ENCODE measurements around the gene CCDC152.

CCDC152 gene

GRCh38 chr5:42784132-42784531 is 27.5 kb downstream of the CCDC152 start:
- no peak for DNase-seq

GRCh38 chr5:42785756-42786155 is 29.1 kb downstream of the CCDC152 start:
- DNase-seq: no peak

DNA sequence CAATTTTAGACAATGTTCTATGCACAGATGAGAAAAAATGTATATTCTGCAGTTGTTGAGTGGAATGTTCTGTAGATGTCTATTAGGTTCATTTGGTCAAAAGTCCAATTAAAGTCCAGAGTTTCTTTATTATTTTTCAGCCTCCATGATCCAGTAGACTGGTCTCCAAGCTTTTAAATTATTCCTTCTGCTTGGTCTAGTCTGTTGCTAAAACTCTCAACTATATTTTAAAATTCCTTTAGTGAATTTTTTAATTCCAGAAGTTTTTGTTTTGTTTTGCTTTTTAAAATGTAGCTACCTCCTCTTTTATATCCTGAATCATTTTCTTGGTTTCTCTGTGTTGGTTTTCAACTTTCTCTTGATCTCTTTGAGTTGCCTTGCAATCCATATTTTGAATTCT is 30.5 kb downstream of the CCDC152 start:
- DNase-seq: no peak

GRCh38 chr5:42787845-42788244 is 31.2 kb downstream of the CCDC152 start:
- DNase-seq: no peak

DNA sequence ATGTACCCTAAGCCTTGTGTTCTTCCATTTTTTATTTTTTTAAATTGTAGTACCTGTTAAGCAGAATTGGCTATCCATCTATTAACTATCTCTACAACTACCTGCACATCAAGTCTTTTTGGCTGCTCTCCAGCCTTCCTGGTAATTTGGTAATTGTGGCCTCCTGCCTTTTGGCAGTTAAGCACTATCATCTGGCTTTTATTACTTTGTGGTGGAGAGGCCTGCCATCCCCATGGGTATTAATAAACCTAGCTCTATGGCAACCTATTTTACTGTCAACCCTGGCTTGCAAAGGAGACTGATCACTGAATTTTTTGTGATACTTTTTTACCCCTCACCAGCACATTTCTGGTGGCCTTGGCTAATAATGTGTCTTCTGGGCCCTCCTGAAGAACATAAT is 34.5 kb downstream of the CCDC152 start:
- no peak for DNase-seq

GRCh38 chr5:42798284-42799240 is 41.9 kb downstream of the CCDC152 start:
- no peak for DNase-seq

DNA sequence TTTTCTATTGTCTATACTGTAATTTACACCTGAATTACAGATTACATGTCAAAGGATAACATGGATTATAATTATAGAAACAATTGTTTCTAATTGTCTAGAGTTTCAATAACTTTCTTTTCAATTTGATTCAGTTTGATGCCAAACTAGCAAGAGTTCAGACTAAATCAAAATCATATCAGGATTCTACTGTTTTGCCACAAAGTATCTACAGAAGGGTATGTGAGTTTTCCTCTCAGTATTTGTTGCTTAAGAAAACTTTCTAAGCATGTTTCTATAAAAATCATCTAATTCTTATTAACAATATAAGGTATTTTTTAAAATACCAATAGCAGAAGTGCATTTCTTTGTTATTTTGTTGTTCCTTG is 42.6 kb downstream of the CCDC152 start:
- no peak for DNase-seq

DNA sequence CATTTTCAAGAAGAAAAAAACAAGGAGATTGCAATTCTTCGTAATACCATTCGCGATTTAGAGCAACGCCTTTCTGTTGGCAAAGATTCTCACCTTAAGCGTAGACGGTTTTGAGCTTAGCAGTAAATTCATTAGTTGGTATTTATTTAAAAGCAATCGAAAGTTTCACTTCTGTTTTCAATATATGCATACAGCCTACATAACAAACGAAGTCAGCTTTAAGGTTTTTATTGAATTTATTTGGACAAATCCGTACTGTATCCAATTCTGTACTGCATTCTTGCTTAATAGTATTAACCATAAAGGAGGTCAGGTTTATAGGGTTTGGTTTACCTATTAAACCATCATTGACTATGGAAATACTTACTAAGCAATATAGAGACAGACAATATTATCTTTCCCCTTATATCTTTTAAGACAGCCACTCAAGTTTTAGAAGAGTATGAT is 43.1 kb downstream of the CCDC152 start:
- DNase-seq: no peak

DNA sequence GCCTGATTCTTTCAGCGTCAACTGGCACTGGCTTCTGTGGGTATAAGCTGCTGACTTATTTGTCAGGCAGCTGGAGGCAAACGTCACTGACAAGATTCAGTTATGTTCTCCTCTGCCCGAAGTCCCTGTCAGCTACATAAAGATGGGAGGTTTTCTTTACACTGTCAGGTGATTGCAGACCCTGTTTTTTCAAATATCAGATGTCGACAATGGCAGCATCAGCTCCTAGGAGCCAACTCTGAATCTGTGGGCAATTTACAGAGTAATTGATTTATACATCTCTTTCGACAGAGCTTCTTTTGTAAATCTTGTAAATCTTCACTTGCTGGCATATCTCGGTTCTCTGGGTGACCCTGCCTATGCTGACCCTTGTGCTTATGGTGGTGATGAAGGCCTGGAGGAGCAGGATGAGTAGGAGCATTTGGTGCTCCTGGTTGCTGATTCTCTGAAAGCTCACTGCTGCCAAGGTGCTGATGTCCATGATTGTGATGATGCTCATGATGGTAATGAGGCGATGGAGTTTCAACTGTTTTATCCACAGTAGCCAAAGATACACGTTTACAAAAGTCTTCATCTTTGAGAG is 44.2 kb downstream of the CCDC152 start:
- no peak for DNase-seq

DNA sequence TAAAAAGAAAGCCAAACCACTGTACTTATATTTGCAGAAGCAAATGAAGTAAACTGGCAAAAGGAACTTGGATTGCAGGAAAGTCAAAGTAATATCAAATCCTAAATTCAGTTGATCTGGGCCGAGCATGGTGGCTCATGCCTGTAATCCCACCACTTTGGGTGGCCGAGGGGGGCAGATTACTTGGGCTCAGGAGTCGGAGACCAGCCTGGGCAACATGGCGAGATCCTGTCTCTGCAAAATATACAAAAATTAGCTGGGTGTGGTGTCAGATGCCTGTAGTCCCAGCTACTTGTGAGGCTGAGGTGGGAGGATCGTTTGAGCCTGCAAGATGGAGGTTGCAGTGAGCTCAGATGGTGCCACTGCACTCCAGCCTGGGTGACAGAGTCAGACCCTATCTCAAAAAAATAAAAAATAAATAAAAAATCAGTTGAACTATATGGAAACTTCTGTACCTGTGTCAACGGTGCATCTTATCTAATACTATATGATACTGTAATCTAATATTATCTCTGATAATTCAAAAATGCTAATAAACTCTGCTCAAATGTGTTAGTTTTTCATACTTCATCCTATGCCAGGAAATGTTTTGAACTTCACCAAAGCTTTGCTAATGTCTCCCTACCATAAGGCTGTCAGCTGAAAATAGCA is 45.0 kb downstream of the CCDC152 start:
- no peak for DNase-seq

- DNase-seq: no peak
Measured at GRCh38 chr5:42804717-42805339, 48.2 kb downstream of the CCDC152 start.

DNA sequence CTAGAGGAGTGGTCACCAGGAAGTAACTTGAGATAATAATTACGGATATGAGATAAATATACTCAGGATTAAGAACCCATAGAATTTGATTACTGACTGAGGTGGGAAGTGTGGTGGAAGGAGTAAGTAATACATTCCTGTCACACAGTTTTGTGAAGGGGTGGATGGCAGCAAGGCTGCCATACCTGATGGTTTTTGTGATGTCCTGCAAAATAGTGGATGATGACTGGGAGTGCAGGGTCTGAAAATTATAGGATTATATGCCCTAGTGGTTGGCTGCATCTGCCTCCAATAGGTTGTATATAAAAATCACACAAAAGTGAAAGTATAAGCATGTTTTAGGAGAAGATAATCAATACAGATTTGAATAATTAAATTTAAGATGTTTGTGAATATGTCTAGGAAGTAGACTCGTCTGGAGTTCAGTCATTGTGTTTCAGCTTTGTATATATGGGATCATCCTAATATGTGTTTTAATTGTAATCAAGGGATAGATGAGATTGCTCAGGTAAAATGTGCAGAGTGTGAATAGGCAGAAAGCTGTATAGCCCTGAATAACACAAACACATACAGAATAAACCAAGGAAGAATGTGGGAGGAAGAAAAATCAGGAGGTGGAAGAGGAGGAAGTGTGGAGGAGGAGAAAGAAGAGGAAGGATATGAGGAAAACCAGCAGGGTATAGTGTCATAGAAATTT is 49.5 kb downstream of the CCDC152 start:
- DNase-seq: no peak

DNA sequence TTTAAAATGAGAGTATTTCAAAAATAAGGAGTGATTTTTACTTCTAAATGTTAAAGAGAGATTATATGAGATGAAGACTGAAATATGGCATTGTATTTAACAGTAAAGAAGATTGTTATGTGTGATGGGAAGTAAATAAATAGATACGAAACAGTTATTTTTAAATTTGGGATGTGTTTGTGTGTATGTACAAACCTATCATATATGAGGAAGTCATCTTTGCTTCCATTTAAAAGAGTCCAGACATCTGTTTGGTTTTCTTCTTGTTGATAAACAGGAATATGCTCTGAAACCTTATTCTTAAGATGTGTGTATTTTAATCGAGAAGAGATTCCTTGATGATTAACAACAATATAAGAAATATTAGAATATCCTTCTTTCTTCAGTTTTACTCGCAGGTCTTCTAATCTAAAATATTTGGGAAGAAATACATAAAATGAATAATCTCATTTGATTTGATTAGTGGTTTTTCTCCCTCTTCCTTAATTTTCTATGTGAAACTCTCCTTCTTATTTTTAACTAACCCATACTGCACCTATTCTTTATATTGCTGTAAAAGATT is 50.2 kb downstream of the CCDC152 start:
- DNase-seq: no peak

- no peak for DNase-seq
Measured at GRCh38 chr5:42807722-42808447, 51.3 kb downstream of the CCDC152 start.

GRCh38 chr5:42808888-42809611 is 52.4 kb downstream of the CCDC152 start:
- DNase-seq: no peak

GRCh38 chr5:42810834-42811590 is 54.4 kb downstream of the CCDC152 start:
- no peak for DNase-seq

GRCh38 chr5:42811591-42812446 is 55.2 kb downstream of the CCDC152 start, which contains the start of gene SELENOP:
Gene SELENOP, minus strand, starts transcription at chr5:42811892. Its CDS starts 3,539 bp downstream, at chr5:42808353.
- no peak for DNase-seq

GRCh38 chr5:42812620-42813019 is 56.0 kb downstream of the CCDC152 start:
- no peak for DNase-seq

DNA sequence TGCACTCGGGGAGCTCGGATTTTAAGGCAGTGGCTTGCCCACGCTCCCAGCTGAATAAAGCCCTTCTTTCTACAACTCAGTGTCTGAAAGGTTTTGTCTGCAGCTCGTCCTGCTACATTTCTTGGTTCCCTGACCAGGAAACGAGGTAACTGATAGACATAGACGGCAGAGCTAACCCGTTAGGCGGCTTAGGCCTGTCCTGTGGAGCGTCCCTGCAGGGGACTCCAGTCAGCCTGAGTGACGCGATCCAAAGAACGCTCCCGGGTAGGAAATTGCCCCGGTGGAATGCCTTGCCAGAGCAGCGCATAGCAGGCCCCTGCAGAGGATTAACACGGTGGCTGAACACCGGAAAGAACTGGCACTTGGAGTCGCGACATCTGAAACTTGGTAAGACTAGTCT is 56.9 kb downstream of the CCDC152 start:
- no peak for DNase-seq

Measured in activated naive CD4-positive, alpha-beta T cell treated with anti-CD3 and anti-CD28 coated beads, Interleukin-2, amount 50 U/mL, for 16 hours (primary cell).